Epithelial cell of proximal tubule (primary cell): ENCODE measurements around the gene IL1R2. TPM values are rescaled to one million over a fixed set of nuclear protein-coding genes. Genes with fewer than 3 reads are reported as not detected.
"Not testable (repeated sequence)": the region's sequence is repeated elsewhere in the genome, so short reads cannot be mapped to it uniquely, and the experiment has no call there.

Experiments
- DNase-seq: peaks from one replicate; pipeline ENCODE4 v3.0.0-alpha.2; 2011; ENCODE audit warnings: low read depth
- H3K4me3 ChIP-seq: 2 replicates; pipeline ENCODE4 v1.5.1; 2011; ENCODE audit warnings: low read depth, mild to moderate bottlenecking, low read length
- CTCF ChIP-seq: conservative IDR thresholded peaks from 2 replicates; pipeline ENCODE4 v1.5.1; 2012; ENCODE audit warnings: low read depth, mild to moderate bottlenecking, low read length
- total RNA-seq: library from RNA; depleted of rRNA; stranded (reverse); fragments of >200 nt; gene quantifications from 2 replicates; pipeline ENCODE4 v1.2.3, GENCODE V29; 2015

Gene IL1R2
- total RNA-seq, 1 donor from 2014 or later: 5.4 TPM

- DNase-seq: no peak
- no peak overlapping the region for H3K4me3 ChIP-seq
- no peak for TF ChIP-seq CTCF
Measured at GRCh38 chr2:102002228-102002627, 10.5 kb downstream of the IL1R2 start.

DNA sequence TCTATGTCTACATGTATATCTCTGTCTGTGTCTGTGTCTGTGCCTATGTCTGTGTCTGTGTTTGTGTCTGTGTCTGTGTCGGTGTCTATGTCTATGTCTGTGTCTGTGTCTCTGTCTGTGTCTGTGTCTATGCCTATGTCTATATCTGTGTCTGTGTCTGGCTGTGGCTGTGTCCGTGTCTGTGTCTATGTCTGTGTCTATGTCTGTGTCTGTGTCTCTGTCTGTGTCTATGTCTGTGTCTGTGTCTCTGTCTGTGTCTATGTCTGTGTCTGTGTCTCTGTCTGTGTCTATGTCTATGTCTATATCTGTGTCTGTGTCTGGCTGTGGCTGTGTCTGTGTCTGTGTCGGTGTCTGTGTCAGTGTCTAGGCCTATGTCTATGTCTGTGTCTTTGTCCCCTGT is 11.1 kb downstream of the IL1R2 start:
- DNase-seq, H3K4me3 ChIP-seq: not testable (repeated sequence)

DNA sequence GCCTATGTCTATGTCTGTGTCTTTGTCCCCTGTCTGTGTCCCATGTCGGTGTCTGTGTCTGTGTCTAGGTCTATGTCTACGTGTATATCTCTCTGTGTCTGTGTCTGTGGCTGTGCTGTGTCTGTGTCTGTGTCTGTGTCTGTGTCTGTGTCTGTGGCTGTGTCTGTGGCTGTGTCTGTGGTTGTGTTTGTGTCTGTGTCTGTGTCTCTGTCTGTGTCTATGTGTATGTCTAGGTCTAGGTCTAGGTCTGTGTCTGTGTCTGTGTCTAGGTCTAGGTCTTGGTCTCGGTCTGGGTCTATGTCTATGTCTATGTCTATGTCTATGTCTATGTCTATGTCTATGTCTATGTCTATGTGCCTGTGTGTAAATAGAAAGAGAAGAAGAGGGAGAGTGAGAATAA is 11.9 kb downstream of the IL1R2 start:
- DNase-seq: no peak

DNA sequence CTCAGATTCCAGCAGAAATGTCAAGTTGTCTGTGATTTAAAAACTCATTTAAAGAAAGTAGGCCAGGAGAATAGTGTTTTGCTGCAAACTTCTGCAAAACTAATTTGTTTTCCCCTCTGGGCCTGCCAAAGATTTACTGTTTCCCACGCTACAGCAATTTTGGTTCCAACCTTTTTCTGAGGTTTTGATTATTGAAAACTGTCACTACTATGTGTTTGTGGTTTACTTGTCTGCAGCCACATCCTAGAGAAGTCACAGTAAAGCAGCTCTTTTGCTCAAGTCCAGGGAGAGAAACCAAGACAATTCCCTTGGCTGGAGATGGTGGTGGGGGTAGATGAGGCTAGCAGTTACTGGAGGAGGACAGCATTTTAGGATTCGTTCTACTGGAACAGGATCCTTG is 12.8 kb downstream of the IL1R2 start:
- H3K4me3 ChIP-seq: no peak overlapping the region

More for the DNA sequence above, 11.9 kb downstream of the IL1R2 start:
- no peak for TF ChIP-seq CTCF
- no peak overlapping the region for H3K4me3 ChIP-seq

GRCh38 chr2:102005449-102005848 is 13.7 kb downstream of the IL1R2 start:
- DNase-seq: no peak
- TF ChIP-seq CTCF: no peak
- H3K4me3 ChIP-seq: no peak overlapping the region

More for the DNA sequence above, 12.8 kb downstream of the IL1R2 start:
- TF ChIP-seq CTCF: no peak
- DNase-seq: no peak

DNA sequence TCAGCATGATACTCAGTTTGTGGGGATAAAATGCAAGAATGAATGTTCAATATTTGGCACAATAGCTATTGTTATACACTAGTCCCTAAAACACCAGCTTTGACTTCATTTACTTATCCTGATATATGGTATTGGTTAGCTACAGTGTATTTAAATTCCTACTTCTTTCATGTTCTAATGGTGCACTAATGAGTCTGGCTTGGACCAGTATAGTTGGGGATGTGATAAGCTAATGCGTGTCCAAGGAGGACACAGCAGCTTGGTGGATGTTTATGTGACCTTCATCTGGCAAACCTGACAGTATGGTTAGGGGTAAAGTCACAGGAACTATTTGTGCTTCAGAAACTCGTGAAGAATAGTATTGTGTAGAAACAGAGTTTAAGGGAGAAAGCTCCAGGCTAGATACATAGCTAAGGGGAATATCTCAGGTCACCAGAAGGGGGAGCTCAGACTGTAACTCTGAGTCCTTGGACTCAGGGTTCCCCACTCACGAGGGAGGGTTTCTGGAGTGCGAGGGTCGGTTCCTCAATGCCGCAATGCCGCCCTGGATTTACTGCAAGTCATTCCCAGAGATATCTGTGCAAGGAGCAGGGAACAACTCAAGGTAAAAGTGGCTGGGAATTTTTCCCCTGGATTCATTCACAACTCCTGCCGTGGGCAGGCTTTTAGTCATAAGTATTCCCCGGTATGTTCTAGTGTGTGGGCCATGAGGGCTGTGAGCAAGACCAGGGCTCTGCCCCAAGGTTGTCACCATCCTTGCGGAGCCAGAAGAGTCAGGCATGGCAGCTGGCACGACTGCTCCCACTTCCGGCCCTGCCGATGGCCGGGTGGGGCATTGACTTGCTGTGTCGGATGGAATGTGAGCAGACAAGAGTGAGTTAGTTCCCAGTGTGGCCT is 14.5 kb downstream of the IL1R2 start:
- no peak for DNase-seq
- H3K4me3 ChIP-seq: no peak overlapping the region
- peak; percentile 85 for TF ChIP-seq CTCF

DNA sequence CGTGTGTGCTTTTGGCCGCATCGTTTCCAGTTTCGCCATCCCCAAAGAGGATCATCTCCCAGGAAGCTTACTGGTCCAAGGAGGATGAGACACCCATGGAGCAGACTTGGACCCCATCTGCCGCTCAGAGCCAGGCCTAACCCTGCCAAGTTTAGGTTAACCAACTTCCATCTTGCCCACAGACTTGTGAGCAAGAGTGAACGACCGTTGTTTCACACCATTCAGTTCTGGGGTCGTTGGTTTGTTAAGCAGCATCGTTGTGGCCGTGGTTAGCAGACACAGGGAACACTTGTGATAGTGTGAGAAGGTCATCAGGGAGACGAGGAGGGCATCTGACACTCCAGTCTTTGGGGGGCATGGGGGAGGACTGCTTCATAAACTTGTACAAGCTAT is 15.1 kb downstream of the IL1R2 start:
- TF ChIP-seq CTCF: no peak
- H3K4me3 ChIP-seq: no peak overlapping the region
- no peak for DNase-seq
